HG03460 (cell line): Measurements from ENCODE around the gene INAFM2.

Source experiments
- ATAC-seq: cut with Tn5 transposase; IDR thresholded peaks from one replicate; pipeline ENCODE4 v1.9.1; 2021; ENCODE audit not compliant: unreplicated experiment

INAFM2 gene

DNA sequence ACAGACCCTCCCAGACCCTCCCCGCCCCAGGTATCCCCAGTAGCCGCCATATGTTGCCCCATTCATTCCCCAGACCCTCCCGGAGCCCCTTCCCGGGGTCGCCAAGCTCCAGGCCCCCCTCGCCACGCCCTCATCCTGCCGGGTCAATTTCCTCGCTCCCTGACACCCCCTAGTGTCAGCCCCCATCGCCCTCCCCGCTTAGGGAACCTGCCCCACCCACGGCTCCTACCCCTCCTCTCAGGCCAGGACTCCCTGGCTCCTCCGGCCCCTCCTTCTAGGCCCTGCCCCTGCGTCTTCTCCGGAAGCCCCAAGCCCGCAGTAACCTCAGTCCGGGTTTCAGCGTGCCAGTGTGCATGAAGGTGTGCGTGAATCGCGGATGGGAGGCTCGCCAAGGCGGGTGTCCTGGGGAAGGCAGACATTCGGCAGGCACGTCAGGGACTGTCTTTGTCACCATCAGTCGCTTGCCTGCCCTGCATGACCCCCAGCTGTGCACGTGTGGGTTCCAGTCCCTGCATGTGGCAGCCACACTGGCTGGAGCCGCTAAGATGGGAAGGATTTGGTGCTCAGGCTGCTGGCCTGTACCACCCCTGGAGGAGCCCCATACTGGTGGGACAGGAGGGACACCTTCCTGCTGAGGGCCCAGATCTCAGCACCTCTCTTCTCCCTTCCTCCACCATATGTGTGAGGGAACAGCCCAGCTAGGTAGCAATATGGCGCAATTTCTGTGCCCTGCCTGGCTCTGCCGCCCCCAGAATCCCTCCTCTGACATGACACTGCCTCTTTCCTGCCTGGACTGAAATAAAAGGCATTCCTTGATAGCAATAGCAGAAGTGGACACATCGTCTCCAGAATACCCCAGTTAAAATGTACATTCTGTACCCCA lies 35.2 kb downstream of the INAFM2 start:
- no peak for ATAC-seq

DNA sequence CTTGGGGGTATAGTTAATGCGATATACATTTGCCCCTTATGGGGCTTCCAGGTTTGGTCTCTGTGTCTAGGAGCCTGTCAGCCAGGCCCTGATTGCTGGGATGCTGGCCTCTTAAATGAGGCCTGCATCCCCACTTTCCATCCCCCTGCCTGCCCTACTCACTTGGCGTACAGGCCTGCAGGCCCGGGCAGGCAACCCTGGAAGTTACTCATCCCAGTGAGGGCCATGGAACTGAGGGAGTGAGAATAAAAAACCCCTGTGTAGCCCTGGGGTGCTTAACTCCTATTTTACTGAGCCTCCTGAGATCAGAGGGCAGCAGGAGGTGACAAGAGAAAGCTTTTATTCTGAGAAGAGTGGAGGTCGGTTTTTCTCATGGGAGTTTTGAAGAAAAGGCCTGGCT lies 36.5 kb downstream of the INAFM2 start:
- no peak for ATAC-seq

DNA sequence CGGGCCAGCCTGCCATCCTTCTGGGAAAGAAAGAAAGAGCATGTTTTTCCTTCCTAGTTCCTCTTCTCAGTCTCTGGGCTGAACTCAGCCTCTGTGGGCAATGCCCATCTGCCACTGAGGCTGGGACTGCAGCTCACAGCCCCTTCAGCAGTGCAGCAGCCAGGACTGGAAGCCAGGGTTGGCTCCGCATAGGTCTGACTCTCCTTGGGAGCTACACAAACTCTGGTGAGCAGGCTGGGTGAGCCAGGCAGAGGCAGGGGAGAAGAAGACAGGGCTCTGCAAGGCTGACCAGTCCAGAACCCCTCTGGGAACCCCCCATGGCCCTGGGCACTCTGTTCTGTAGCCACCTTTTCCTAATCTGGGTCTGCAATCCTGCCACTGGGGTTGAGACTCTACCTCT lies 38.1 kb downstream of the INAFM2 start:
- ATAC-seq = no peak

- no peak for ATAC-seq
Measured at GRCh38 chr15:40363611-40364010, 40.1 kb downstream of the INAFM2 start.

DNA sequence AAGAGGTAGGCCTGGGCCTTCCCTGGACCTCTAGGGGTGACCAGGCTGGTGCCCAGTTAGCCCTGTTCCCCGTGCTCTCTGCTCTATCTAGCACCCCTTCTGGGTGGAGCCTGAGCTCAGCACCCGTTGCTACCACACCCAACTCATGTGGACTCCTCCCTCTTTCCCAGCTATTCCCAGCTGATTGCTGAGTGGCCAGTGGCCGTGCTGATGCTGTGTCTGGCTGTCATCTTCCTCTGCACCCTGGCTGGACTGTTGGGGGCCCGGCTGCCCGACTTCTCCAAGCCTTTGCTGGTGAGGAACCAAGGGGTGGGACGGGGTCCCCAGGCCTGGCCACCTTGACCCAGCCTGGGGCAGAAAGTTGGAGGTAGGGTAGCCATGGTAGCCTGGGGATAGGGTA lies 40.8 kb downstream of the INAFM2 start:
- no peak for ATAC-seq

DNA sequence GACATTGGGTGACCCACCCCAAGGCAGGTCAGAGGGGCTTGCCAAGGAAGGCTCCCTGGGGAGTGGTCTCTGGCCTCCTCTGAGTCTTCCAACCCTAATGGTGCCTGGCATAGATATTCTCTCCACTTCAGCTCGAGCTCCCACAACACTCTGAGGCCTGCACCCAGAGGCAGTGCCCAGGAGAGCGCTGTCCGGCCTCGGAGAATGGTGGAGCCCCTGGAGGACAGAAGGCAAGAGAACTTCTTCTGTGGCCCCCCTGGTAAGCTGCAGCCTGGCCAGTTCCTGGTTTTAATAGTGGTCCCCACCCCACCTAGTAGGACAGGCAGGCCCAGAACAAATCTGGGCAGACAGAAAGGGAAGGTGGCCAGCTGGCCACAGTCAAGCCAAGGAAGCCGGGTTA lies 41.5 kb downstream of the INAFM2 start:
- ATAC-seq = no peak

DNA sequence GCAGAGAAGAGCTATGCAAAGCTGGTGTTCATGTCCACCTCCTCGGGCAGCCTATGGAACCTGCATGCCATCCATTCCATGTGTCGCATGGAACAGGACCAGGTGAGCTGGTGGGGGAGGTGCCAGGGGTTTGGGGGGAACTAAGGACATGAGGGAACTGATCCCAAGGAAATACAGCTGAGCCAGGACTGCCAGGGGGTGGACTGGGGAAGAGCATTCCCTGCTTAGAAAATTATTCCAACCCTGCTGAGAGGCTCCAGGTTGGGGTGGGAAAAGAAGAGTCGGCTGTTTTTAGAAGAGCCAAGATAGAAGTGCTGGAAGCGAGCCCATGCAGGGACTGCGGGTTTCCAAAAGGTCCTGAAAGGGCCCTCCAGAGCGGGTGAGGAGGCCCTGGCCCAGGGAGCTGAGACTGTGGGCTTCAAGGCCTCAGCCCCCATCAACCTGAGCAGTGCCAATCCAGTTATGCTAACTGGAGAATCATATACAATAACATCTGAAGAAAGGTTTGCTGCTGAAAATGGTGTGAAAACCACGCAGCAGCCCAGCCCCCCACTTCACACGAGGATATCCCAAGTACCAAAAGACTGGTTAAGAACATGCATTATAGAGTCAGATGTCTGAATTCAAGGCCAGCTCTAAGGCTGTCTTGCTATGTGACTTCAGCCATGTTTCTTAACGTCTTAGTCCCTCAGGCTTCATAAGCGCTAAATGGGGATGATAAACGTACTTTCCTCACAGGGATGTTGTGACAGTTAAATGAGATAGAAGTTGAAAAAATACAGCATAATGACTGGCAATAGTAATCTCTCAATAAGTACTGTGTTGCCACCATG lies 42.3 kb downstream of the INAFM2 start:
- ATAC-seq = no peak

- no peak for ATAC-seq
Measured at GRCh38 chr15:40366457-40367370, 43.2 kb downstream of the INAFM2 start.

DNA sequence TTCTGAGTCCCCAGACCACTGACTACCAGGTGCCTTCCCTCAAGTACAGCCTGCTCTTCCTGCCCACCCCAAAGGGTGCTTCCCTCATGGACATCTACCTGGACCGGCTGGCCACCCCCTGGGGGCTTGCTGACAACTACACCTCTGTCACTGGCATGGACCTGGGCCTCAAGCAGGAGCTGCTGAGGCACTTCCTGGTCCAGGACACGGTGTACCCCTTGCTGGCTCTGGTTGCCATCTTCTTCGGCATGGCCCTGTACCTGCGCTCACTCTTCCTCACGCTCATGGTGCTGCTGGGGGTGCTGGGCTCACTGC lies 43.8 kb downstream of the INAFM2 start:
- no peak for ATAC-seq

GRCh38 chr15:40367686-40368611 lies 44.5 kb downstream of the INAFM2 start:
- peak; percentile 83 for ATAC-seq

GRCh38 chr15:40368719-40369473 lies 45.4 kb downstream of the INAFM2 start:
- no peak for ATAC-seq

DNA sequence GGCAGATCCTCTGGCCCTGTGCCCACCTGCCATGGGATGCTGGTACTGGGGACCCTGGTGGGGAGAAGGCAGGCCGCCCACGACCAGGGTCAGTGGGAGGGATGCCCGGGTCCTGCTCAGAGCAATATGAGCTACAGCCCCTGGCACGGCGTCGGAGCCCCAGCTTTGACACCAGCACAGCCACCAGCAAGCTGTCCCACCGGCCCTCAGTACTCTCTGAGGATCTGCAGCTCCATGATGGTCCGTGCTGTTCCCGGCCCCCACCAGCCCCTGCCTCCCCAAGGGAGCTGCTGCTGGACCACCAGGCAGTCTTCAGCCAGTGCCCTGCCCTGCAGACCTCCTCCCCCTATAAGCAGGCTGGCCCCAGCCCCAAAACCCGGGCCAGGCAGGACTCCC lies 46.0 kb downstream of the INAFM2 start:
- no peak for ATAC-seq

DNA sequence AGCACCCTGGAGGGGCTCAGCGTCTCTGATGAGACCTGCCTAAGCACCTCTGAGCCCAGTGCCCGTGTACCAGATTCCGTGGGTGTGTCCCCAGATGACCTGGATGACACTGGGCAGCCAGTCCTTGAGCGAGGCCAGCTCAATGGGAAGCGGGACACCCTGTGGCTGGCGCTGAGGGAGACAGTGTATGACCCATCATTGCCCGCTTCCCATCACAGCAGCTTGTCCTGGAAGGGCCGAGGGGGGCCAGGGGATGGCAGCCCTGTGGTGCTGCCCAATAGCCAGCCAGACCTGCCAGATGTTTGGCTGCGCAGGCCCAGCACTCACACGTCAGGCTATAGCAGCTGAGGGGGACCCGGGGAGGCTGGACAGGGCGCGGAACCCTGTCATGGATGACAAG lies 46.5 kb downstream of the INAFM2 start:
- no peak for ATAC-seq

GRCh38 chr15:40372981-40373380 lies 49.5 kb downstream of the INAFM2 start:
- no peak for ATAC-seq
